Tibial nerve (tissue), 4 donors: ENCODE data around the gene USP30.

Experiments
- EP300 ChIP-seq, 2 donors: sonication (generic); formaldehyde crosslinking; IDR thresholded peaks; one replicate each; pipeline ENCODE4 v1.6.1; 2017; ENCODE audit warnings: antibody characterized with exemption in 2 of 2, mild to moderate bottlenecking in 1 of 2
- POLR2A ChIP-seq, 2 donors: fragments of 450-650 bp; IDR thresholded peaks; one replicate each; pipeline ENCODE4 v1.6.1; 2017; ENCODE audit warnings: antibody characterized with exemption in 2 of 2, mild to moderate bottlenecking in 2 of 2, moderate library complexity in 2 of 2
- TF ChIP-seq, protein P1 (sequence below), 5 experiments: fragments of 200-600 bp in 3 of 5; fragments of 450-650 bp in 2 of 5; sonication (generic) in 3 of 5; IDR thresholded peaks; one replicate each; pipeline ENCODE4 v1.5.1; 2016 to 2019; ENCODE audit warnings: antibody characterized with exemption in 5 of 5, mild to moderate bottlenecking in 3 of 5, moderate library complexity in 2 of 5

GRCh38 chr12:109058773-109059172 lies 6.4 kb downstream of the USP30 start:
- TF ChIP-seq, protein P1, sequence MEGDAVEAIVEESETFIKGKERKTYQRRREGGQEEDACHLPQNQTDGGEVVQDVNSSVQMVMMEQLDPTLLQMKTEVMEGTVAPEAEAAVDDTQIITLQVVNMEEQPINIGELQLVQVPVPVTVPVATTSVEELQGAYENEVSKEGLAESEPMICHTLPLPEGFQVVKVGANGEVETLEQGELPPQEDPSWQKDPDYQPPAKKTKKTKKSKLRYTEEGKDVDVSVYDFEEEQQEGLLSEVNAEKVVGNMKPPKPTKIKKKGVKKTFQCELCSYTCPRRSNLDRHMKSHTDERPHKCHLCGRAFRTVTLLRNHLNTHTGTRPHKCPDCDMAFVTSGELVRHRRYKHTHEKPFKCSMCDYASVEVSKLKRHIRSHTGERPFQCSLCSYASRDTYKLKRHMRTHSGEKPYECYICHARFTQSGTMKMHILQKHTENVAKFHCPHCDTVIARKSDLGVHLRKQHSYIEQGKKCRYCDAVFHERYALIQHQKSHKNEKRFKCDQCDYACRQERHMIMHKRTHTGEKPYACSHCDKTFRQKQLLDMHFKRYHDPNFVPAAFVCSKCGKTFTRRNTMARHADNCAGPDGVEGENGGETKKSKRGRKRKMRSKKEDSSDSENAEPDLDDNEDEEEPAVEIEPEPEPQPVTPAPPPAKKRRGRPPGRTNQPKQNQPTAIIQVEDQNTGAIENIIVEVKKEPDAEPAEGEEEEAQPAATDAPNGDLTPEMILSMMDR (IDR thresholded peaks at IDR 0.05): no peak
- TF ChIP-seq EP300 (IDR thresholded peaks at IDR 0.05): no peak
- TF ChIP-seq POLR2A (IDR thresholded peaks at IDR 0.05): no peak
